Renal cortex interstitium (tissue), 11 donors: Measurements from ENCODE around the gene ISL2. TPM values are rescaled to one million over a fixed set of nuclear protein-coding genes. Genes with fewer than 3 reads are reported as not detected.

Source experiments
- DNase-seq, 11 donors: peaks; one replicate each; pipeline ENCODE4 v3.0.0-alpha.2; 2013; ENCODE audit warnings: low read depth in 9 of 11, low spot score in 4 of 11; ENCODE audit errors: extremely low read depth in 1 of 11
- polyA plus RNA-seq, 3 donors: library from polyadenylated mRNA; unstranded; fragments of 120-200 nt; gene quantifications; one replicate each; pipeline ENCODE4 v1.2.1, GENCODE V29; 2013; ENCODE audit not compliant: insufficient read length in 3 of 3

The ISL2 gene
- polyA plus RNA-seq, 3 donors: 0.17 TPM; not detected in 2

GRCh38 chr15:76339305-76340197 lies 3.0 kb downstream of the ISL2 start:
- peak in 1 of 11 donors; percentile 39 for DNase-seq

GRCh38 chr15:76340198-76340802 lies 3.7 kb downstream of the ISL2 start:
- DNase-seq: peak in 1 of 11 donors; percentile 42

GRCh38 chr15:76340803-76341365 lies 4.3 kb downstream of the ISL2 start:
- DNase-seq: peak in 1 of 11 donors; percentile 18

GRCh38 chr15:76341366-76342057 lies 4.9 kb downstream of the ISL2 start:
- no peak for DNase-seq

- DNase-seq: peak in 1 of 11 donors; percentile 12
These were observed 5.4 kb downstream of the ISL2 start for GRCh38 chr15:76342058-76342381.

GRCh38 chr15:76342382-76343201 lies 6.0 kb downstream of the ISL2 start:
- no peak for DNase-seq

- DNase-seq: peak in 1 of 11 donors; percentile 12
These were observed 6.9 kb downstream of the ISL2 start for GRCh38 chr15:76343313-76343996.

- DNase-seq: peak in 1 of 11 donors; percentile 18
These were observed 8.5 kb downstream of the ISL2 start for GRCh38 chr15:76344893-76345582.

GRCh38 chr15:76345583-76345879 lies 9.0 kb downstream of the ISL2 start:
- DNase-seq: no peak

- DNase-seq: peak in 1 of 11 donors; percentile 15
These were observed 9.5 kb downstream of the ISL2 start for GRCh38 chr15:76345880-76346668.

- DNase-seq: peak in 1 of 11 donors; percentile 30
These were observed 10.3 kb downstream of the ISL2 start for GRCh38 chr15:76346669-76347481.

GRCh38 chr15:76347482-76348055 lies 11.0 kb downstream of the ISL2 start:
- DNase-seq: peak in 1 of 11 donors; percentile 13

GRCh38 chr15:76349301-76350070 lies 12.9 kb downstream of the ISL2 start:
- no peak for DNase-seq

GRCh38 chr15:76353023-76353577 lies 16.5 kb downstream of the ISL2 start:
- DNase-seq: no peak

GRCh38 chr15:76353903-76354302 lies 17.3 kb downstream of the ISL2 start:
- no peak for DNase-seq
